Panc1 (cell line): Measurements from ENCODE around the gene PPP1R9B. TPM values are rescaled to one million over a fixed set of nuclear protein-coding genes. Genes with fewer than 3 reads are reported as not detected.

Experiments
- ATAC-seq: fragments of 200-7000 bp; cut with Tn5 transposase; 2 replicates; pipeline ENCODE4 v1.9.1; 2020; ENCODE audit warnings: mild to moderate bottlenecking, moderate library complexity
- BruUV-seq: library from RNA; stranded (reverse); fragments of 400-500 nt; replicated peaks from 2 replicates; lab custom pipeline; 2021; lab: Mats Ljungman, UMichigan
- CTCF ChIA-PET: fragments of 300-600 bp; sonication (Branson Sonifier 250); formaldehyde crosslinking; loops from one replicate; lab custom pipeline; 2022; ENCODE audit warnings: antibody characterized with exemption; lab: Charles Lee
- POLR2A ChIA-PET: fragments of 300-600 bp; sonication (Branson Sonifier 250); formaldehyde crosslinking; loops from one replicate; lab custom pipeline; 2022; ENCODE audit warnings: antibody characterized with exemption; lab: Charles Lee
- DNase-seq: peaks from one replicate; pipeline ENCODE4 v3.0.0-alpha.2; 2010; ENCODE audit warnings: low read depth, low spot score
- H3K27ac ChIP-seq: 2 replicates; pipeline ENCODE4 v1.5.1; 2011; ENCODE audit warnings: mild to moderate bottlenecking, low read length, inconsistent platforms
- H3K27me3 ChIP-seq: fragments of 200-500 bp; sonication (Bioruptor generic); 2 replicates; pipeline ENCODE4 v1.6.0; 2014; ENCODE audit warnings: low read length, inconsistent platforms; ENCODE audit not compliant: control insufficient read depth, insufficient read depth
- H3K36me3 ChIP-seq: fragments of 200-500 bp; sonication (Bioruptor generic); 2 replicates; pipeline ENCODE4 v1.5.1; 2014; ENCODE audit warnings: inconsistent platforms, mild to moderate bottlenecking, low read length, moderate library complexity; ENCODE audit not compliant: control insufficient read depth, insufficient read depth
- H3K4me1 ChIP-seq: 2 replicates; pipeline ENCODE4 v1.5.1; 2011; ENCODE audit warnings: inconsistent platforms, mild to moderate bottlenecking, low read length, moderate library complexity; ENCODE audit not compliant: control insufficient read depth, insufficient read depth
- H3K4me3 ChIP-seq, 2 experiments: 2 replicates each; pipeline ENCODE4 v1.5.1; 2011 to 2012; ENCODE audit warnings: low read depth in 2 of 2, low read length in 2 of 2, mild to moderate bottlenecking in 2 of 2, inconsistent platforms in 1 of 2, moderate library complexity in 1 of 2
- H3K9me3 ChIP-seq: fragments of 200-500 bp; sonication (Bioruptor generic); 2 replicates; pipeline ENCODE4 v1.5.1; 2014; ENCODE audit warnings: low read depth, mild to moderate bottlenecking, inconsistent platforms, low read length, moderate library complexity; ENCODE audit not compliant: control insufficient read depth, insufficient read depth
- CTCF ChIP-seq: fragments of 450-650 bp; IDR thresholded peaks from 2 replicates; pipeline ENCODE4 v1.5.1; 2017; ENCODE audit warnings: mild to moderate bottlenecking
- POLR2AphosphoS5 ChIP-seq: IDR thresholded peaks from 2 replicates; pipeline ENCODE4 v1.6.1; 2012; ENCODE audit warnings: mild to moderate bottlenecking, low read depth, low read length, moderate library complexity
- REST ChIP-seq, 2 experiments: IDR thresholded peaks; 2 replicates each; pipeline ENCODE4 v1.6.1; 2011 to 2012; ENCODE audit warnings: low read depth in 2 of 2, control low read depth in 1 of 2, low read length in 1 of 2, mild to moderate bottlenecking in 1 of 2, moderate library complexity in 1 of 2; ENCODE audit not compliant: insufficient read depth in 1 of 2
- SIN3A ChIP-seq: IDR thresholded peaks from 2 replicates; pipeline ENCODE4 v1.6.1; 2012; ENCODE audit warnings: low read depth, mild to moderate bottlenecking, low read length, moderate library complexity, borderline replicate concordance; ENCODE audit not compliant: insufficient read depth
- TCF7L2 ChIP-seq: IDR thresholded peaks from 2 replicates; pipeline ENCODE4 v1.6.1; 2011; ENCODE audit warnings: mild to moderate bottlenecking, low read depth, low read length, inconsistent platforms
- in situ Hi-C: cut with HindIII; loops from 2 replicates; pipeline ENCODE4 v1.10.0; 2016; ENCODE audit warnings: low sequenced_read_pairs, low pct_unique_long_range_greater_than_20kb
- intact Hi-C: fragments of 100-400 bp; cut with micrococcal nuclease; formaldehyde crosslinking; loops from one replicate; pipeline ENCODE4 v1.10.0; 2022; ENCODE audit not compliant: unreplicated experiment
- total RNA-seq: library from RNA; stranded (reverse); gene quantifications from one replicate; pipeline ENCODE4 v1.2.1, GENCODE V29; 2021; ENCODE audit not compliant: unreplicated experiment

Gene PPP1R9B
- total RNA-seq, 1 experiment from 2014 or later = 114 TPM

- intact Hi-C loops (no loop called here), in situ Hi-C loops (no loop called here)
- Histone ChIP-seq H3K9me3 (no peaks in the 10 kb centered on the region), H3K36me3 (no peaks in the 10 kb centered on the region), H3K27me3 (no peaks in the 10 kb centered on the region), H3K27ac (no peak overlapping the region), H3K4me3 (no peak overlapping the region), H3K4me1 (peaks cover 15% of the 10 kb centered on the region)
- ChIA-PET POLR2A (no interaction called here), CTCF (interaction anchor here (0.6 to 0.8 kb wide), 2 partner anchors 16 to 188 kb away, joined by 3 to 5 read pairs; no protein-coding TSS in a partner anchor)
- TF ChIP-seq POLR2AphosphoS5 (no peak), CTCF (no peak), SIN3A (no peak), TCF7L2 (no peak), REST (IDR thresholded peaks at IDR 0.05; ENCODE audit: insufficient read depth in 1 of 2, low read depth in 2 of 2, low read length in 1 of 2) (no peak)
- no TSS peak for BruUV-seq
- ATAC-seq = no peak
- no peak for DNase-seq
Observed at GRCh38 chr17:50110591-50111349, 39.7 kb downstream of the PPP1R9B start.

- intact Hi-C loops = no loop called here
- ATAC-seq (no peak), DNase-seq (no peak)
- in situ Hi-C loops = no loop called here
- Histone ChIP-seq H3K4me1 (peaks cover 15% of the 10 kb centered on the region), H3K27me3 (no peaks in the 10 kb centered on the region), H3K27ac (no peak overlapping the region), H3K9me3 (no peaks in the 10 kb centered on the region), H3K36me3 (no peaks in the 10 kb centered on the region), H3K4me3 (no peak overlapping the region)
- POLR2A ChIA-PET = no interaction called here
- no peak for TF ChIP-seq REST (IDR thresholded peaks at IDR 0.05; ENCODE audit: insufficient read depth in 1 of 2, low read depth in 2 of 2, low read length in 1 of 2)
- no peak for TF ChIP-seq POLR2AphosphoS5
- no peak for TF ChIP-seq TCF7L2
- TF ChIP-seq SIN3A = no peak
- no peak for TF ChIP-seq CTCF
- CTCF ChIA-PET = no interaction called here
- BruUV-seq = no TSS peak
Observed at GRCh38 chr17:50109785-50110184, 40.7 kb downstream of the PPP1R9B start.
